ENCODE results near the gene VILL. TPM values are rescaled to one million over a fixed set of nuclear protein-coding genes. Genes with fewer than 3 reads are reported as not detected.

The VILL gene
- polyA plus RNA-seq, 1 of the 3 experiments (the other 2 are of a cell fraction): 8.8 TPM

DNA sequence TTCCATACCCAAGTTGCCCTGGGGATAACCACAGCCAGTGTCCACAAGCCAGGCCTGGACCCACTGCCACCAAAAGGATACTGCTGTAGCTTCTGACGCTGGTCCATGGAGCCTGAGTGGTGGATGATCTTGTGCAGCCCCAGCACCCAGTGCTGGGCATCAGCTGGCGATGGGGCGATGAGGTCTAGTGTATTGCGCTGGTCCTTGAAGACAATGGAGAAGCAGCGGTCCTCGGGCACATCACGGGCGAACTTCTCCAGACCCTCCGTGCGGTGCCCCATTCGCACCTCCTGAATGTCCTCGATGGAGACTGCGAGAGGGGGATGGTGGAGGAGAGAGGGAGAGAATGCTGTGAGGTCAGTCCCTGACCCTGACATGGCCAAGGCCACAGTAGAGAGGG is 25.8 kb downstream of the VILL start (continued):
- TF ChIP-seq FOXJ3 (CRISPR knock-in tag; IDR thresholded peaks at IDR 0.05) (no peak), MEF2A (IDR thresholded peaks at IDR 0.05; ENCODE audit: borderline replicate concordance, low read depth) (no peak)

GRCh38 chr3:38016847-38017444 is 26.4 kb downstream of the VILL start:
- Histone ChIP-seq H3K4me3 (ENCODE audit: low read depth in 2 of 2, low read length in 1 of 2) (no peak overlapping the region), H3K79me2 (ENCODE audit: insufficient read depth) (peaks cover 2% of the 10 kb centered on the region; the same call in 1 of the 2 replicates), H3K4me1 (ENCODE audit: control insufficient read depth in 1 of 2, insufficient read depth in 2 of 2, low read depth in 1 of 2, low read length in 1 of 2) (peaks cover 0 to 26% of the 10 kb centered on the region in 2 experiments; a peak in 1 of 4 replicates), H3F3A (replicated peaks; ENCODE audit: insufficient read depth) (peaks cover 8% of the 10 kb centered on the region), H3K9ac (no peak overlapping the region), H3K36me3 (replicated peaks in 1 of 2; ENCODE audit: control insufficient read depth in 1 of 2, insufficient read depth in 2 of 2, low read length in 1 of 2) (peaks cover 13 to 32% of the 10 kb centered on the region in 2 experiments), H3K27me3 (ENCODE audit: insufficient read depth) (no peaks in the 10 kb centered on the region), H4K20me1 (ENCODE audit: insufficient read depth) (no peaks in the 10 kb centered on the region), H3K4me2 (no peak overlapping the region), H3K9me3 (no peaks in the 10 kb centered on the region), H3K27ac (ENCODE audit: low read depth in 2 of 2, low read length in 1 of 2) (no peak overlapping the region), H2AFZ (ENCODE audit: low read depth) (no peak overlapping the region), H3K9me2 (no peaks in the 10 kb centered on the region)
- ChIA-PET POLR2A (no interaction called here), CTCF (interaction anchor here (0.9 to 5.3 kb wide), 4 partner anchors 10 to 162 kb away, joined by 3 to 27 read pairs (median 4); no protein-coding TSS in a partner anchor)
- WGBS (ENCODE audit: low lambda C conversion rate): 96% methylated on average over 2 of the region's 6 CpGs
- TF ChIP-seq USF1 (IDR thresholded peaks at IDR 0.05; ENCODE audit: borderline replicate concordance, low read depth): no peak
- TF ChIP-seq REST (IDR thresholded peaks at IDR 0.05; ENCODE audit: low read depth, low read length): no peak
- TF ChIP-seq PBX3 (IDR thresholded peaks at IDR 0.05): no peak
- TF ChIP-seq RFX5 (IDR thresholded peaks at IDR 0.05; ENCODE audit: low read length): no peak
- no peak for TF ChIP-seq SMC3 (IDR thresholded peaks at IDR 0.05; ENCODE audit: low read depth, low read length)
- no peak for TF ChIP-seq CTCF (IDR thresholded peaks at IDR 0.05)
- TF ChIP-seq YY1 (IDR thresholded peaks at IDR 0.05; ENCODE audit: low read depth): no peak
- no peak for TF ChIP-seq NRF1 (IDR thresholded peaks at IDR 0.05; ENCODE audit: low read depth, low read length)
- TF ChIP-seq EP300 (IDR thresholded peaks at IDR 0.05; ENCODE audit: borderline replicate concordance in 1 of 2, low read depth in 1 of 2, low read length in 1 of 2): no peak
- no peak for TF ChIP-seq FOXM1 (IDR thresholded peaks at IDR 0.05; ENCODE audit: low read depth)
- no peak for TF ChIP-seq POLR2AphosphoS5 (IDR thresholded peaks at IDR 0.05; ENCODE audit: low read depth, low read length)
- TF ChIP-seq JUND (IDR thresholded peaks at IDR 0.05): no peak
- TF ChIP-seq TEAD4 (IDR thresholded peaks at IDR 0.05; ENCODE audit: borderline replicate concordance, insufficient read depth): no peak
- TF ChIP-seq SIN3A (IDR thresholded peaks at IDR 0.05; ENCODE audit: borderline replicate concordance, low read depth, low read length): no peak
- DNase-seq: no peak

Measured in SK-N-SH (cell line).